B cell (primary cell): ENCODE data around the gene PCDHGB5. TPM values are rescaled to one million over a fixed set of nuclear protein-coding genes. Genes with fewer than 3 reads are reported as not detected.
A peak's percentile ranks its signal among the peaks of the same experiment; 100 is the strongest.
"Not testable (repeated sequence)": the region's sequence is repeated elsewhere in the genome, so short reads cannot be mapped to it uniquely, and the experiment has no call there.

Experiments used
- ATAC-seq: fragments of 200-7000 bp; cut with Tn5 transposase; one replicate; pipeline ENCODE4 v1.10.0; 2021; ENCODE audit warnings: low read depth, mild to moderate bottlenecking, moderate number of reproducible peaks, moderate library complexity
- CTCF ChIA-PET: fragments of 350-600 bp; sonication (Branson Sonifier 250); formaldehyde crosslinking; loops from one replicate; lab custom pipeline; 2021; ENCODE audit warnings: antibody characterized with exemption, inconsistent platforms; lab: Charles Lee
- POLR2A ChIA-PET: fragments of 350-600 bp; sonication (Branson Sonifier 250); formaldehyde crosslinking; loops from one replicate; lab custom pipeline; 2021; ENCODE audit warnings: antibody characterized with exemption; lab: Charles Lee
- DNase-seq: peaks from one replicate; pipeline ENCODE4 v3.0.0; 2013
- H2AFZ ChIP-seq: 2 replicates; pipeline ENCODE4 v1.6.1; 2012; ENCODE audit warnings: mild to moderate bottlenecking, low read depth, low read length; ENCODE audit not compliant: insufficient read depth, poor library complexity, severe bottlenecking
- H3K27ac ChIP-seq, 2 donors: 1 replicate in 1 of 2; 2 replicates in 1 of 2; pipeline ENCODE4 v1.5.1; 2012 to 2013; ENCODE audit warnings: low read length in 2 of 2, mild to moderate bottlenecking in 2 of 2, moderate library complexity in 1 of 2
- H3K27me3 ChIP-seq, 4 experiments: fragments of 200-600 bp in 1 of 4; sonication (generic) in 1 of 4; replicated peaks in 1 of 4; 1 replicate in 2 of 4; 2 replicates in 2 of 4; pipeline versions ENCODE4 v1.6.1 to v1.7.0; 2013 to 2016; ENCODE audit warnings: low read length in 3 of 4, mild to moderate bottlenecking in 2 of 4, mixed read lengths in 1 of 4, moderate library complexity in 1 of 4; ENCODE audit not compliant: insufficient read depth in 4 of 4, control insufficient read depth in 3 of 4; ENCODE audit errors: control extremely low read depth in 1 of 4
- H3K36me3 ChIP-seq, 2 experiments: replicated peaks in 1 of 2; 1 replicate in 1 of 2; 2 replicates in 1 of 2; pipeline versions ENCODE4 v1.6.1 to v1.7.1; 2013; ENCODE audit warnings: low read length in 1 of 2; ENCODE audit not compliant: insufficient read depth in 2 of 2, control insufficient read depth in 1 of 2; ENCODE audit errors: control extremely low read depth in 1 of 2, extremely low read depth in 1 of 2
- H3K4me1 ChIP-seq, 2 donors: fragments of 200-600 bp in 1 of 2; sonication (generic) in 1 of 2; 1 replicate in 1 of 2; 2 replicates in 1 of 2; pipeline versions ENCODE4 v1.5.1 to v1.6.1; 2013 to 2017; ENCODE audit warnings: low read length in 2 of 2; ENCODE audit not compliant: control insufficient read depth in 2 of 2, insufficient read depth in 2 of 2
- H3K4me2 ChIP-seq: replicated peaks from 2 replicates; pipeline ENCODE3; 2012; ENCODE audit warnings: mild to moderate bottlenecking, low read depth, low read length; ENCODE audit not compliant: poor library complexity, severe bottlenecking
- H3K4me3 ChIP-seq, 5 experiments: fragments of 200-600 bp in 1 of 5; sonication (generic) in 1 of 5; 1 replicate in 3 of 5; 2 replicates in 2 of 5; pipeline versions ENCODE4 v1.5.1 to v1.7.0; 2011 to 2016; ENCODE audit warnings: low read length in 4 of 5, mild to moderate bottlenecking in 4 of 5, low read depth in 2 of 5, control low read depth in 1 of 5, moderate library complexity in 1 of 5; ENCODE audit not compliant: insufficient read depth in 1 of 5; ENCODE audit errors: control extremely low read depth in 1 of 5, extremely low read depth in 1 of 5
- H3K79me2 ChIP-seq: fragments of 200-600 bp; sonication (generic); one replicate; pipeline ENCODE4 v1.6.0; 2016; ENCODE audit warnings: low read length; ENCODE audit not compliant: control insufficient read depth, insufficient read depth
- H3K9ac ChIP-seq: fragments of 200-600 bp; sonication (generic); 2 replicates; pipeline ENCODE4 v1.6.1; 2017; ENCODE audit warnings: mild to moderate bottlenecking, low read length, moderate library complexity
- H3K9me3 ChIP-seq, 3 donors: one replicate each; pipeline versions ENCODE4 v1.6.1 to v1.7.1; 2013; ENCODE audit warnings: low read length in 2 of 3; ENCODE audit not compliant: control insufficient read depth in 2 of 3, insufficient read depth in 1 of 3; ENCODE audit errors: control extremely low read depth in 1 of 3
- H4K20me1 ChIP-seq: 2 replicates; pipeline ENCODE4 v1.6.0; 2012; ENCODE audit warnings: mild to moderate bottlenecking, low read length; ENCODE audit not compliant: insufficient read depth, control insufficient read depth, poor library complexity, severe bottlenecking
- H3K27ac Mint-ChIP-seq: one replicate; pipeline ENCODE4 v1.8.0; 2021; ENCODE audit warnings: mixed read lengths
- H3K27me3 Mint-ChIP-seq: one replicate; pipeline ENCODE4 v1.8.0; 2021; ENCODE audit warnings: mixed read lengths
- H3K4me1 Mint-ChIP-seq: one replicate; pipeline ENCODE4 v1.8.0; 2021; ENCODE audit warnings: mixed read lengths
- H3K4me3 Mint-ChIP-seq: one replicate; pipeline ENCODE4 v1.8.0; 2021; ENCODE audit warnings: mixed read lengths
- H3K9me3 Mint-ChIP-seq: one replicate; pipeline ENCODE4 v1.8.0; 2022; ENCODE audit warnings: mixed read lengths; ENCODE audit not compliant: insufficient read depth
- EZH2 ChIP-seq: IDR thresholded peaks from 2 replicates; pipeline ENCODE4 v1.6.1; 2012; ENCODE audit warnings: borderline replicate concordance, low read depth, mild to moderate bottlenecking, moderate library complexity, low read length; ENCODE audit not compliant: insufficient read depth, poor library complexity, severe bottlenecking
- WGBS: methylation state at CpG from one replicate; pipeline ENCODE4 v1.1.5; 2013; ENCODE audit warnings: missing lambda C conversion rate; ENCODE audit not compliant: insufficient coverage; 5-methylcytosine and 5-hydroxymethylcytosine counted together
- intact Hi-C: fragments of 100-400 bp; cut with micrococcal nuclease; formaldehyde crosslinking; loops from one replicate; pipeline ENCODE4 v1.10.0; 2022
- polyA plus RNA-seq: library from polyadenylated mRNA; depleted of rRNA; stranded (reverse); fragments of >200 nt; gene quantifications from 2 replicates; pipeline ENCODE4 v1.2.3, GENCODE V29; 2012
- total RNA-seq, 2 donors: library from RNA; stranded (reverse); fragments of 120-200 nt in 1 of 2; gene quantifications; 1 replicate in 1 of 2; 2 replicates in 1 of 2; pipeline versions ENCODE4 v1.2.3 to v1.2.4, GENCODE V29; 2013 to 2022
- TF ChIP-seq, protein P1 (sequence below): fragments of 200-600 bp; IDR thresholded peaks from one replicate; pipeline ENCODE4 v1.8.0; 2022; ENCODE audit warnings: antibody characterized with exemption, mild to moderate bottlenecking

The PCDHGB5 gene
- total and polyA plus RNA-seq, 2 donors (not counting 1 experiment from before 2014, with no cell fraction given): 0.37 to 2.5 TPM

DNA sequence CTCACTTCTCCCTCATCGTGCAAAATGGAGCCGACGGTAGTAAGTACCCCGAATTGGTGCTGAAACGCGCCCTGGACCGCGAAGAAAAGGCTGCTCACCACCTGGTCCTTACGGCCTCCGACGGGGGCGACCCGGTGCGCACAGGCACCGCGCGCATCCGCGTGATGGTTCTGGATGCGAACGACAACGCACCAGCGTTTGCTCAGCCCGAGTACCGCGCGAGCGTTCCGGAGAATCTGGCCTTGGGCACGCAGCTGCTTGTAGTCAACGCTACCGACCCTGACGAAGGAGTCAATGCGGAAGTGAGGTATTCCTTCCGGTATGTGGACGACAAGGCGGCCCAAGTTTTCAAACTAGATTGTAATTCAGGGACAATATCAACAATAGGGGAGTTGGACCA, 33.5 kb downstream of the PCDHGB5 start:
- H3K9me3 ChIP-seq: peaks cover 0 to 52% (median 26%) of the 10 kb centered on the region in 3 donors
- peaks cover 7% of the 10 kb centered on the region for H3K4me1 Mint-ChIP-seq
- peaks cover 0 to 52% (median 24%) of the 10 kb centered on the region in 4 experiments for H3K27me3 ChIP-seq
- peak overlapping the region; percentile 29 for H3K27ac Mint-ChIP-seq
- peaks cover 40% of the 10 kb centered on the region for H3K27me3 Mint-ChIP-seq
- no peak overlapping the region for H3K27ac ChIP-seq
- POLR2A ChIA-PET: interaction anchor here (1.6 kb wide), 1 partner anchor 133 kb away, joined by 7 read pairs; no protein-coding TSS in a partner anchor
- peak overlapping the region; percentile 38 for H3K4me2 ChIP-seq
- intact Hi-C loops: loop anchor here (2.0 kb wide), 1 partner anchor 188 kb away; the partner anchor contains the start of gene DIAPH1
- peak overlapping the region in 4 of 5 experiments; percentile 30 to 35 (median 32) for H3K4me3 ChIP-seq
- no peaks in the 10 kb centered on the region for H3K36me3 ChIP-seq
- peak overlapping the region; percentile 49 for H2AFZ ChIP-seq
- H3K4me1 ChIP-seq: peaks cover 15 to 17% of the 10 kb centered on the region in 2 donors
- DNase-seq: peak; percentile 56
- CTCF ChIA-PET: interaction anchor here (1.0 to 4.4 kb wide), 19 partner anchors 10 to 676 kb away, joined by 3 to 68 read pairs (median 10); partner anchors contain the start of genes PCDHGA10, PCDHGA11, PCDHGB6 and PCDHGB7
- peak; percentile 31 for ATAC-seq
- H3K79me2 ChIP-seq: no peaks in the 10 kb centered on the region
- peak overlapping the region; percentile 86 for H3K4me3 Mint-ChIP-seq
- TF ChIP-seq, protein P1, sequence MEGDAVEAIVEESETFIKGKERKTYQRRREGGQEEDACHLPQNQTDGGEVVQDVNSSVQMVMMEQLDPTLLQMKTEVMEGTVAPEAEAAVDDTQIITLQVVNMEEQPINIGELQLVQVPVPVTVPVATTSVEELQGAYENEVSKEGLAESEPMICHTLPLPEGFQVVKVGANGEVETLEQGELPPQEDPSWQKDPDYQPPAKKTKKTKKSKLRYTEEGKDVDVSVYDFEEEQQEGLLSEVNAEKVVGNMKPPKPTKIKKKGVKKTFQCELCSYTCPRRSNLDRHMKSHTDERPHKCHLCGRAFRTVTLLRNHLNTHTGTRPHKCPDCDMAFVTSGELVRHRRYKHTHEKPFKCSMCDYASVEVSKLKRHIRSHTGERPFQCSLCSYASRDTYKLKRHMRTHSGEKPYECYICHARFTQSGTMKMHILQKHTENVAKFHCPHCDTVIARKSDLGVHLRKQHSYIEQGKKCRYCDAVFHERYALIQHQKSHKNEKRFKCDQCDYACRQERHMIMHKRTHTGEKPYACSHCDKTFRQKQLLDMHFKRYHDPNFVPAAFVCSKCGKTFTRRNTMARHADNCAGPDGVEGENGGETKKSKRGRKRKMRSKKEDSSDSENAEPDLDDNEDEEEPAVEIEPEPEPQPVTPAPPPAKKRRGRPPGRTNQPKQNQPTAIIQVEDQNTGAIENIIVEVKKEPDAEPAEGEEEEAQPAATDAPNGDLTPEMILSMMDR: no peak
- no peak for TF ChIP-seq EZH2
- H4K20me1 ChIP-seq: no peaks in the 10 kb centered on the region
- peaks cover 3% of the 10 kb centered on the region for H3K9me3 Mint-ChIP-seq
- H3K9ac ChIP-seq: peak overlapping the region; percentile 34
- 24% methylated on average over 37 of the region's 37 CpGs for WGBS

- H3K27ac Mint-ChIP-seq, H3K27ac ChIP-seq, ATAC-seq, H4K20me1 ChIP-seq, H3K4me2 ChIP-seq, intact Hi-C loops, DNase-seq, H3K36me3 ChIP-seq, H3K4me1 Mint-ChIP-seq, H3K9ac ChIP-seq, H3K4me3 ChIP-seq, POLR2A ChIA-PET, H3K9me3 Mint-ChIP-seq, H3K79me2 ChIP-seq: not testable (repeated sequence)
- Mint-ChIP-seq H3K4me3 (peak overlapping the region; percentile 86), H3K27me3 (peaks cover 33% of the 10 kb centered on the region)
- WGBS: 44% methylated on average over 27 of the region's 38 CpGs
- Histone ChIP-seq H3K4me1 (peaks cover 15 to 17% of the 10 kb centered on the region in 2 donors), H3K27me3 (peaks cover 0 to 43% (median 20%) of the 10 kb centered on the region in 4 experiments), H3K9me3 (peaks cover 0 to 50% (median 26%) of the 10 kb centered on the region in 3 donors), H2AFZ (peak overlapping the region; percentile 49)
- CTCF ChIA-PET: interaction anchor here (2.4 to 4.4 kb wide), 4 partner anchors 11 to 126 kb away, joined by 15 to 31 read pairs (median 20); partner anchors contain the start of genes PCDHGA10, PCDHGA11 and PCDHGB7
These were observed 34.6 kb downstream of the PCDHGB5 start for GRCh38 chr5:141432308-141432707.

- H3K27me3 Mint-ChIP-seq: peaks cover 33% of the 10 kb centered on the region
- H3K4me2 ChIP-seq, H3K9ac ChIP-seq, H3K4me3 ChIP-seq, H3K36me3 ChIP-seq, intact Hi-C loops, H4K20me1 ChIP-seq, H2AFZ ChIP-seq, H3K4me3 Mint-ChIP-seq, H3K9me3 Mint-ChIP-seq, DNase-seq, ATAC-seq, H3K27ac ChIP-seq, H3K4me1 Mint-ChIP-seq, POLR2A ChIA-PET, H3K27ac Mint-ChIP-seq, H3K79me2 ChIP-seq: not testable (repeated sequence)
- Histone ChIP-seq H3K4me1 (peaks cover 15 to 17% of the 10 kb centered on the region in 2 donors), H3K27me3 (peaks cover 0 to 39% (median 20%) of the 10 kb centered on the region in 4 experiments), H3K9me3 (peaks cover 0 to 46% (median 26%) of the 10 kb centered on the region in 3 donors)
- WGBS: 40% methylated on average over 22 of the region's 29 CpGs
- CTCF ChIA-PET: interaction anchor here (3.1 kb wide), 1 partner anchor 20 kb away, joined by 15 read pairs; the partner anchor contains the start of gene PCDHGA10
These were observed 35.0 kb downstream of the PCDHGB5 start for GRCh38 chr5:141432726-141433125.
